ENCODE results near the gene NEK9.

- no peak for TF ChIP-seq CTCF (conservative IDR thresholded peaks at IDR 0.05; ENCODE audit: low read depth, low read length)
- TF ChIP-seq EZH2 (IDR thresholded peaks at IDR 0.05; ENCODE audit: low read length, unreplicated experiment), result no peak
- no peak for TF ChIP-seq EZH2phosphoT487 (IDR thresholded peaks at IDR 0.05; ENCODE audit: borderline replicate concordance, low read length)
Observed at GRCh38 chr14:75046899-75047298, 79.9 kb downstream of the NEK9 start.
